Heart left ventricle (tissue), 13 donors: ENCODE data around the gene ELFN1.

Source experiments
- POLR2A ChIP-seq, 2 donors: fragments of 450-650 bp; IDR thresholded peaks; one replicate each; pipeline ENCODE4 v1.6.1; 2017; ENCODE audit warnings: antibody characterized with exemption in 2 of 2, mild to moderate bottlenecking in 2 of 2, moderate library complexity in 2 of 2
- TF ChIP-seq, protein P1 (sequence below), 12 donors: fragments of 200-600 bp; sonication (generic) in 4 of 12; IDR thresholded peaks; one replicate each; pipeline versions ENCODE4 v1.5.0 to v1.8.0; 2018 to 2022; ENCODE audit warnings: antibody characterized with exemption in 12 of 12, mild to moderate bottlenecking in 5 of 12
- donor health status: ischemic (EF 13 %, LVEDD 7.1; RV severe dilation, severe dysfunction).
- donor health status: DM: no; HTN: yes; CAD: no.
- donor health status: DM: no; HTN: no; CAD: no.
- donor health status: ischemic (EF 25% LVEDD 6.9; RV normal size, moderate dysfunction).
- donor health status: ischemic (EF 25% LVEDD 5.7; RV mildly dilated, moderate dysfunction).
- donor health status: ischemic (EF 35%, LVEDD 5.7; RV mildly dilated, moderate dysfunction).
- donor health status: nonischemic (EF 11% LVEDD 7.7; RV severe dilation, severe dysfunction).
- donor health status: DM: yes; HTN: yes; CAD: no.
- donor health status: PGD.
- donor health status: ischemic (EF 29% LVEDD 5.4; RV normal size, mild dysfunction).
- donor health status: nonischemic (EF 23%, LVEDD 6.1; RV moderate dilation, normal function).

DNA sequence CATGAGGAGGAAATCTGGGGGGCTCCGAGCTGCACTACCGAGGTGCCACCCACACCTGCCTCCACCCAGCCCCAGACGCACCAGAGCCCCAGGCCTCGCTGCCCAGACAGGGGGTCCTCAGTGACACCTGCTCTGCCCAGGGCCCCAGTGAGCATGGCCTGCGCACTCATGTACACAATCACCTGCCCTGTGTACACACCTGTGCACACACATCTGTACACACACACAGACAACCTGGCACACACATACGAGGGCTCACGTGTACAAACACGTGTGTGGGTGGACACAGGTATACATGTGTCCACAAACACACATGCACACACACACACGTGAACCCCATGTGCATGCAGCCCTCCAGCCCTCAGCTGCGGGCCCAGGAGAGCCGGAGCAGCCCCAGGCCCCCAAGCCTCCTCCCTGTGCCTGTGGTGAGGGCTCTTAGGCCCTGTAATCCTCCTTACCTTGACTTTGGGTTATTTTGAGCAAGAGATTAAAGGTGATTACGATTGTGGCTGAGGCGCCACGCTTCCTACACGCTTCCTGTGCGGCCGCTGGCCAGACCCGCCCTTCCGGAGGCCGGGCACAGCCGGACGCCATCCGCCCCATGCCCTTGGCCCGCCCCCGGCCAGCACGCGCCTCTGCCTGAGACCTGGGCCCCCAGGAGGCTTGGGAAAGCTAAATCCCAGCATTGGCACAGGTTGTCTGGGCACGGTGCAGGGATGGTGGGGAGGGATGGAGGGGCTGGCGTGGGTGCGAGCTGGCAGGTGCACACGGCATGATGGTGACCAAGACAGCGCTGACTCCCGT is 71.9 kb downstream of the ELFN1 start:
- TF ChIP-seq, protein P1, sequence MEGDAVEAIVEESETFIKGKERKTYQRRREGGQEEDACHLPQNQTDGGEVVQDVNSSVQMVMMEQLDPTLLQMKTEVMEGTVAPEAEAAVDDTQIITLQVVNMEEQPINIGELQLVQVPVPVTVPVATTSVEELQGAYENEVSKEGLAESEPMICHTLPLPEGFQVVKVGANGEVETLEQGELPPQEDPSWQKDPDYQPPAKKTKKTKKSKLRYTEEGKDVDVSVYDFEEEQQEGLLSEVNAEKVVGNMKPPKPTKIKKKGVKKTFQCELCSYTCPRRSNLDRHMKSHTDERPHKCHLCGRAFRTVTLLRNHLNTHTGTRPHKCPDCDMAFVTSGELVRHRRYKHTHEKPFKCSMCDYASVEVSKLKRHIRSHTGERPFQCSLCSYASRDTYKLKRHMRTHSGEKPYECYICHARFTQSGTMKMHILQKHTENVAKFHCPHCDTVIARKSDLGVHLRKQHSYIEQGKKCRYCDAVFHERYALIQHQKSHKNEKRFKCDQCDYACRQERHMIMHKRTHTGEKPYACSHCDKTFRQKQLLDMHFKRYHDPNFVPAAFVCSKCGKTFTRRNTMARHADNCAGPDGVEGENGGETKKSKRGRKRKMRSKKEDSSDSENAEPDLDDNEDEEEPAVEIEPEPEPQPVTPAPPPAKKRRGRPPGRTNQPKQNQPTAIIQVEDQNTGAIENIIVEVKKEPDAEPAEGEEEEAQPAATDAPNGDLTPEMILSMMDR (IDR thresholded peaks at IDR 0.05): no peak
- no peak for TF ChIP-seq POLR2A (IDR thresholded peaks at IDR 0.05)
